ENCODE data around the gene ACOT7.

DNA sequence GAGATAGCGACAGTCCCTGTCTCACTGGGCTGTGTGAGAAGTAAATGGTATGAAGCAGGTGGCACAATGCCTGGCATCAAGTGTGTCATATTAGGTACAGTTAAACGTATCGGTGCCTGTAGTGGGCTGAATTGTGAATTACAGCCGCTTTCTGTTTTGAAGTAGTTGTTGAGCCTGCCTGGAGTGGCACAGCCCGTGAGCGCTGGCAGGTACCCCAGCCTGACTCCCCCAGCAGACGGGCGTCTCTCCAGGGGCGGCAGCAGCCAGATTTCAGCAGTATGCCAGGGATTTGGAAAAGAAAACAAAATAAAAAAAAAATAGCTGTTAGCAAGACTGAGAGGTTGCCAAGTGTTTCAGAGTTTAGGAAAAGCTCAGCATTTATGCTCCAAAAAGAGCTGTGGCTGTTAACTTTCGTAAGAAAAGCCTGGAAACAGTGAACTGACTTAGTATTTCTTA lies 106.1 kb downstream of the ACOT7 start:
- TF ChIP-seq, protein P1, sequence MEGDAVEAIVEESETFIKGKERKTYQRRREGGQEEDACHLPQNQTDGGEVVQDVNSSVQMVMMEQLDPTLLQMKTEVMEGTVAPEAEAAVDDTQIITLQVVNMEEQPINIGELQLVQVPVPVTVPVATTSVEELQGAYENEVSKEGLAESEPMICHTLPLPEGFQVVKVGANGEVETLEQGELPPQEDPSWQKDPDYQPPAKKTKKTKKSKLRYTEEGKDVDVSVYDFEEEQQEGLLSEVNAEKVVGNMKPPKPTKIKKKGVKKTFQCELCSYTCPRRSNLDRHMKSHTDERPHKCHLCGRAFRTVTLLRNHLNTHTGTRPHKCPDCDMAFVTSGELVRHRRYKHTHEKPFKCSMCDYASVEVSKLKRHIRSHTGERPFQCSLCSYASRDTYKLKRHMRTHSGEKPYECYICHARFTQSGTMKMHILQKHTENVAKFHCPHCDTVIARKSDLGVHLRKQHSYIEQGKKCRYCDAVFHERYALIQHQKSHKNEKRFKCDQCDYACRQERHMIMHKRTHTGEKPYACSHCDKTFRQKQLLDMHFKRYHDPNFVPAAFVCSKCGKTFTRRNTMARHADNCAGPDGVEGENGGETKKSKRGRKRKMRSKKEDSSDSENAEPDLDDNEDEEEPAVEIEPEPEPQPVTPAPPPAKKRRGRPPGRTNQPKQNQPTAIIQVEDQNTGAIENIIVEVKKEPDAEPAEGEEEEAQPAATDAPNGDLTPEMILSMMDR (IDR thresholded peaks at IDR 0.05 in 8 of 11, conservative IDR thresholded peaks at IDR 0.05 in 3 of 11), result no peak
- TF ChIP-seq POLR2A (IDR thresholded peaks at IDR 0.05) (no peak), POLR2AphosphoS5 (IDR thresholded peaks at IDR 0.05) (no peak)
